ENCODE measurements around the gene MRPL33.
"Not testable (repeated sequence)": the region's sequence is repeated elsewhere in the genome, so short reads cannot be mapped to it uniquely, and the experiment has no call there.

The MRPL33 gene

DNA sequence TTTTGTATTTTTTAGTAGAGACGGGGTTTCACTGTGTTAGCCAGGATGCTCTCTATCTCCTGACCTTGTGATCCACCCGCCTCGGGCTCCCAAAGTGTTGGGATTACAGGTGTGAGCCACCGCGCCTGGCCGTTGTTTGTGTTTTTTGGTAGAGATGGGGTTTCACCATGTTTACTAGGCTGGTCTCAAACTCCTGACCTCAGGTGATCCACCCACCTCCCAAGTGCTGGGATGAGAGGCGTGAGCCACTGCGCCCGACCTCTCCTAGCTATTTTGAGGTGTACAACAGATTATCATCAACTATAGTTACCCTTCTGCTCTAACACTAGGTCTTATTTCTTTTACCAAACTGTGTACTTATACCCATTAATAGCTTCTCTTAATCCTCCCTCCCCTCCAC, 28.9 kb upstream of the MRPL33 start:
- no peak for DNase-seq

GRCh38 chr2:27745494-27745893, 26.0 kb upstream of the MRPL33 start:
- not testable (repeated sequence) for DNase-seq

GRCh38 chr2:27746325-27746724, 25.2 kb upstream of the MRPL33 start:
- DNase-seq, result no peak

GRCh38 chr2:27747827-27748352, 23.6 kb upstream of the MRPL33 start:
- no peak for DNase-seq

DNA sequence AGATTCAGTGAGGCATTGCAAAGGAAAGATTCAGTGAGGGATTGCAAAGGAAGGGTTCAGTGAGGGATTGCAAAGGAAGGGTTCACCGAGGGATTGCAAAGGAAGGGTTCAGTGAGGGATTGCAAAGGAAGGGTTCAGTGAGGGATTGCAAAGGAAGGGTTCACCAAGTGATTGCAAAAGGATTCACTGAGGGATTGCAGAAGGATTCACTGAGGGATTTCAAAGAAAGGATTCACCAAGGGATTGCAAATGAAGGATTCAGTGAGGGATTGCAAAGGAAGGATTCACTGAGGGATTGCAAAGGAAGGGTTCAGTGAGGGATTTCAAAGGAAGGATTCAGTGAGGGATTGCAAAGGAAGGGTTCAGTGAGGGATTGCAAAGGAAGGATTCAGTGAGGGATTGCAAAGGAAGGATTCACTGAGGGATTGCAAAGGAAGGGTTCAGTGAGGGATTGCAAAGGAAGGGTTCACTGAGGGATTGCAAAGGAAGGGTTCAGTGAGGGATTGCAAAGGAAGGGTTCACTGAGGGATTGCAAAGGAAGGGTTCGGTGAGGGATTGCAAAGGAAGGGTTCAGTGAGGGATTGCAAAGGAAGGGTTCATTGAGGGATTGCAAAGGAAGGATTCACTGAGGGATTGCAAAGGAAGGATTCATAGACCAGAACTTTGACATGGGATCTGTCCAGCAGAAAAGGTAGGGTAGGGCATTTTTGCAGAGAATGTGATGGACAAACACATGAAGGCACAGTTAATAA, 22.5 kb upstream of the MRPL33 start:
- not testable (repeated sequence) for DNase-seq

DNA sequence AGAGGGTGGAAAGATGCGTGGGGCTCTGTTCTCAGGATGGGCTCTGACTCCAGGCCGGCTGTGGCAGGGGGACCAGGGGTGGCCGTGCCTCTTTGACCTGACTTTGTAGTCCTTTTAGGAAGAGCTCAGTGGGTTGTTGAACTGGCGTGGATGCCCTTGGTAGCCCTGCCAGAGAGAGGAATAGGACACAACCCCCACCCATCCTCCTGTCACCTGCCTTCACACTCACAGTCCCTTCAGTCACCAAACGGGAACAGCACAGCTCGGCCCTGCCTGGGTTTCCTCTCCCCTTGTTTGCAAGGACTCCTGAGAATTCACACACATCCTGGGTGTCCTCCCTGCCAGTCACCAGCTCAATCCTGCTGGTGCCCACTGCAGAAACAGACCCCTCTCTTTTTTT, 20.1 kb upstream of the MRPL33 start:
- no peak for DNase-seq

- peak; percentile 76 for DNase-seq
Observed at GRCh38 chr2:27752551-27753237, 18.8 kb upstream of the MRPL33 start.

- peak; percentile 65 for DNase-seq
Observed at GRCh38 chr2:27754138-27754588, 17.4 kb upstream of the MRPL33 start.

GRCh38 chr2:27754831-27755230, 16.7 kb upstream of the MRPL33 start:
- no peak for DNase-seq

GRCh38 chr2:27756091-27756490, 15.4 kb upstream of the MRPL33 start:
- DNase-seq, result no peak

DNA sequence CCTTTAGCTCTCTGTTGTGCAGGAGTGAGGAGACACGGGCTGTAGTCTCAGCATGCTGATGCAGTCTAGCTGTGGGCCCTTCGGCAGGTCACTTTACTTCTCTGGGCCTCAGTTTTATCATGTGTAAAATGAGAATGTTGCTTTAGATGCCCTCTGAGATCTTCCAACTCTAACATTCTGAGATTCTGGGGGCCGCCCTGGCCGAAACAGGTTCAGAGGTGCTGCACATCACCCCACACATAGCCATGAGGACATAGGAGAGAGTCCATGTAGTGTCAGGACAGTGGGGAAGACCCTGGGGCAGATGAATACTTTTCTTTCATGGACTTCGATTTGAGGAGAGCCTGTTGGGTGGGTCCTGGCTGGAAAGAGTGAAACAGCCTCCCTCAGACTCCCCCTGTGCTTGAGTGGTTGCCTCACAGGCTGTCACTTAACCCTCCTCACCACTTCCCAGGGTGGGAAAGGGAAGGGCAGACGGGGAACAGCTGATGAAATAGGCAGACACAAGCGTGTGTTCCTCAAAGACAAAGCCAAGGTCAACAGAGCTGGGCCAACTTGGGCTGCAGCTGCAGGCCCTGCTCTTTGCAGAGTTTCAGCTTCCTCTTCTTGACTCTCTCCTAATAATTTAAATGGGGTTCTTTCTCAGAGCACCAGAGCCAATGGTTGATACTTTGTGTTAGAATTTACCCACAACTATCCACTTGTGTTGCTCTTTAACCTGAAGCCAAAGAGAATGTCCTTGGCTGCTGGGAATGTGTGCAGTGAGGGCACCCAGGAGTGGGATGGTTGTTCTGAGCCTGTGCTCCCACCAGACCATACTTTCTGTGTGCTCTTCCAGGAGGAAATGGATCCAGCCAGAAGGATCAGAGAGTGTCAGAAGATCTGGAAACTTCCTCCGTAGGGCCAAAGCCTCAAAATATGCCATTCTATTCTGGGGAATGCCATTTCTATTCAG, 14.7 kb upstream of the MRPL33 start:
- no peak for DNase-seq

- no peak for DNase-seq
Observed at GRCh38 chr2:27762951-27763906, 8.3 kb upstream of the MRPL33 start.

DNA sequence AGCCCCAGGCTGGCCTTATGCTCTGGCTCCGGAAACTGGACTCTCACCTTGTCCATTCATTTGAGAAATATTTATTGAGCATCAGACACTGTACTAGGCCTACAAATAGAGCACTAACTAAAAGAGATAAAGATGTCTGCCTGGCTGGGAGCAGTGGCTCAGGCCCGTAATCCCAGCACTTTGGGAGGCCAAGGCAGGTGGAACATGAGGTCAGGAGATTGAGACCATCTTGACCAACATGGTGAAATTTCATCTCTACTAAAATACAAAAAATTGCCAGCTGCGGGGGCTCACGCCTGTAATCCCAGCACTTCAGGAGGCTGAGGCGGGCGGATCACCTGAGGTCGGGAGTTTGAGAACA, 7.6 kb upstream of the MRPL33 start:
- DNase-seq, result no peak

GRCh38 chr2:27764526-27764925, 7.0 kb upstream of the MRPL33 start:
- DNase-seq, result not testable (repeated sequence)

DNA sequence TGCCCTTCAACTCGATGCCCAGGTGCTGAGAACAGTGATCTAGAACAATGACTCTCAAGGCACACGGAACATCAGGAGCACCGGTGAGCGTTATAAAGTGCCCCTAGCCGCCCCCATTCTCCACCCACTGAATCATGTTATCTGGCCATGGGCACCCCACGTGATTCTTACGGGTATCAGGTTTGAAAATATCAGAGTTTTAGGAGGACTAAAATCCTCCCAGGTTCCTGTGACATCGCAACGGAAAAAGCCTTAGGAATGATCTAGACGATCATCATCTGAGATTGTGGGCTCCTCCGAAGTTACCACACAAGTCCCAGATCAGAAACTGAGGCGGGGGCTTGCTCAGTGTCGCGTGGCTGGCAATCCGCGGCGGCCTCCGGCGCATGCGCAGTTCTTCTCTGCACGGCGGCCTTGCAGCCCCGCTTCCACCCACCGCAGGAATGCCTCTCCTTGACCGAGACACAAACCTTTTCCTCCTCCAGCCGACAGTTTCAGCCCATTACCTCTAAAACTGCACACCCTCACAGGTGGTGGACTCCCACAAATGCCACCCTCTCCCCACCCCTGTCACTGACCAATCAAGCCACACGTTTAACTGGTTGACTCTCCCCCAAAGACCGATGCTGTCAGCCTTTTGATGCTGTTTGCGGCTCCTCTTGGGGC, 5.8 kb upstream of the MRPL33 start:
- no peak for DNase-seq

GRCh38 chr2:27766287-27766661, 5.2 kb upstream of the MRPL33 start:
- no peak for DNase-seq

DNA sequence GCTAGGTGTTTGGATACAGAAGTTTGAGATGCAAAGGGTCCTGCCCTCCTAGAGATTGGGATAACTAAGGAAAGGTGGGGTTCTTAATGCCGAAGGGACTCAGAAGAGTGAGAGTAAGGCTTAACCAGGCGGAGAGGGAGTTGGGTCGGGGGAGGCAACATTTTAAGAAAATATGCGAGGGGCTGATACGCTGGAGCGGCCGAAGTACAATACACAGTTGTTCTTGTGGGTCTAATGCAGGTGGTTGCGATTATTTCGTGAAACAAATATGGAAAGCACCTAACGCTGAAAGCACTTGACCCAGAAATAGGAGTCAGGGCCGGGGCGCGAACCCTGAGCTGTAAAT, 344 bp upstream of the MRPL33 start:
- DNase-seq, result no peak

DNA sequence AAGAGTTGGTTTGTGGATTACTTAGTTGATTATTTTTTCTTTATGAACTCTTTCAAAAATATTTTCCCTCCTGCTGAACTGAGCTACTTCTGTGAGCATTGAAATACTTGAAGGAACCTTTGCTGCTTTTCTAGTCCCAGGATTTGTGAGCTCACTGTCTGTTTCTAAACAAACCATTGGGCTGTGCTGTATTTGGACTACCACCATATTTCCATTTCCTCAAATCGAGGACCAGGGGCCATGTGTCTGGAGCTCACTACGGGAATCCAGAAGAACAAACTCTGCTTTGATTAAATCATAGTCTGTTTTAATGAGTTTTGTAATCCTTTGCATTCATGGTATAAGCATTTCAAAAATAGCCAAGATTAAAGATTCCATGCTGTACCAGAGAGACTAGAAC, 1.3 kb downstream of the MRPL33 start:
- DNase-seq, result no peak

- no peak for DNase-seq
Observed at GRCh38 chr2:27773959-27774358, 2.4 kb downstream of the MRPL33 start.

GRCh38 chr2:27776097-27776496, 4.6 kb downstream of the MRPL33 start:
- DNase-seq, result no peak

DNA sequence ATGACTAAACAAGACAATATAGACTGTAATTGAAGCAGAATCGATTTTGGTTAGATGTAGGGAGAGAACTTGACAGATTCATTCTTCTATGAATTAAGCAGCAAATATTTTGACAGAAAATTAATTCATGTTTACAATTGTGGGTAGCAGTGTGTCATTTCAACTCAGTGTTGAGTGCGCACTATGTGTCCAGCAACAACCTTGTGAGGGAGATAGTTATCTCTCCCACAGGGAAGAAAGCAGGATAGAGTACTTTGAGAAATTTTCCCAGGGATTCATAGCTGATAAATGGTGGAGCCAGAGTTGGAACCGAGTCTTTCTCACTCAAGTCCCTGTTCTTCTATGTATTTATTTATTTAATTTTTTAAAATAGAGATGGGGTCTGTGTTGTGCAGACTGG, 5.2 kb downstream of the MRPL33 start:
- DNase-seq, result no peak

Data from SHP77 treated with DMSO at 0.1 percent for 48 hours (cell line).